ENCODE measurements around the gene ZSWIM6.

- TF ChIP-seq MAX (IDR thresholded peaks at IDR 0.05; ENCODE audit: low read depth) (no peak), CTCF (IDR thresholded peaks at IDR 0.05) (no peak)
Observed at GRCh38 chr5:61595426-61595825, 263.4 kb downstream of the ZSWIM6 start.

Measured in SK-N-SH (cell line).